HG03066 (cell line): ENCODE measurements around the gene PBLD.
"Not testable (repeated sequence)": the region's sequence is repeated elsewhere in the genome, so short reads cannot be mapped to it uniquely, and the experiment has no call there.

Source experiments
- ATAC-seq: cut with Tn5 transposase; IDR thresholded peaks from one replicate; pipeline ENCODE4 v1.9.1; 2021; ENCODE audit warnings: low read depth; ENCODE audit not compliant: unreplicated experiment

PBLD gene

DNA sequence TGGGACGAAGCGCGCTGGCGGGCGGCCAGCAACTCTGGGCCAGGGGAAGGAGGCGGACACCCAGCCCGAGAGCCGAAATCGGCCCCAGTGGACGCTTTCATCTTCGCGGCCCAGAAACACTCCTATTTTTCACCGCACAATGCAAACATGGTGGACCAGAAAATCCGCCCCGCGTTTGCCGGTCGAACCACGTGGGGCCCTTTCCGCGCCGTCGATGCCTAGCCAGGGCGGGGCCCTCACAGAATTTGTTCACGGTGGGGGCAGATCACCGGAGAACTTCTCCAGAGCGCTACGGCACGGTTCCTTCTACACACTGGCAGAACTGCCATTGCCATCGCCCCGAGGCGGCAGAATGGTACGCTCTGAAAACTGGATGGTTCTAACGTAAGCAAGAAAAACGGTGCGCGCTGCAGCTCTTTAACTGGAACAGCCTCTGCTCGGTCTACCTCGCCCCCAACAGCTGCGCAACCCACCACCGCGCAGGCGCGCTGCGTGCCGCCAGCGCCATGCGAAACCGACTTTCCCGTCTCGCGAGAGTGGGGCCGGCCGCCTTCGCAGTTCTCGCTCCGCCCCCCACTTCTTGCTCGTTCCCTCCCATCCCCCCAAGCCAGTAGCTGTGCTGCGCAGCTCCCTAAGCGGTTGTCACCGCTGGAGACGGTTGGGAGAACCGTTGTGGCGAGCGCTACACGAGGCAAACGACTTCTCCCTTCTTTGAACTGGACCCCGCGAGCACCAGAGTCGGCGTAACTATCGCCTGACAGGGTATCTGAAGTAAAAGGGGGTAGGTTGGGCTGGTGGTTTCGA, 1.1 kb downstream of the PBLD start, which contains the start of gene HNRNPH3:
Gene HNRNPH3, plus strand, starts transcription at position 610 of the 804 bp plus-strand sequence. CDS start 5,158 bp downstream, outside the sequence.
- peak; percentile 76 for ATAC-seq

DNA sequence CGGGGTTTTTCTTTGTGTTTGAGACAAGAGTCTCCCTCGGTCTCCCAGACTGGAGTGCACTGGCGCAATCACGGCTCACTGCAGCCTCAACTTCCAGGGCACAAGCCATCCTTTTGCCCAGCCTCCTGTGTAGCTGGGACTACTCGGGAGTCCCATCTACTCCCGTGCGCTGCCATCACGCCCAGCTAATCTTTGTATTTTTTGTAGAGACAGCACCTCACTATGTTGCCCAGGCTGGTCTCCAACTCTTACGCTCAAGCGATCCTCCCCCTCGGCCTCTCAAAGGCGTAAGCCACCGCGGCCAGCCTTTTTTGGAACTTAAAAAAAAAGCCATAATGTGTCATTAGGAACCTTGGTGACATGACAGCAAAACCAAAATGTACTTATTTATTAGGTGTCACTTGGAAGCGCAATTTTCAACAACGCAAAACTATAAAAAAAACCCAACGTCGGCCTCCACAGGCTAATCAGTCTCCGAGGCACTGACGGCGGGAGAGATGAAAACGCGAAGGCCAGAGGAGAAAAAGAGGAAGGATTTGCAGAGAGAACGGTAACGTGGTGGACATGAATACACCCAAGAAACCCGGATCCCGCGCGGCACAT, 1.8 kb downstream of the PBLD start:
- no peak for ATAC-seq

DNA sequence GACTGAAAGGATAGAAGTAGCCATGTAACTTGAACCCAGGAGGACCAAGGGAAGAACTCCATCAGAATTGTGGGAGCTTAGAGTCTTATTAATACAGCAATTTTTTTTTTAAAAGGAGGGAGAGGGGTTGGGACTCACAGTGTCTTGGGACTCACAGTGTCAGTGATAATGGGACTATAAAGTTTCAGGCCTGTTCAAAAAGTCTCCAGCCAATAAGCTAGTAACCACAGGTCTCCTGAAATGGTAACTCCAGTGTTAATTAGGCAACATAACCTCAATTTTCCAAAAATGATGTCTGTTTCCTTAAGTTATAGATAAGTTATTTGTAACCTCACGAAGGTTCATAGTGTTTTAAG, 3.2 kb downstream of the PBLD start:
- ATAC-seq: no peak

DNA sequence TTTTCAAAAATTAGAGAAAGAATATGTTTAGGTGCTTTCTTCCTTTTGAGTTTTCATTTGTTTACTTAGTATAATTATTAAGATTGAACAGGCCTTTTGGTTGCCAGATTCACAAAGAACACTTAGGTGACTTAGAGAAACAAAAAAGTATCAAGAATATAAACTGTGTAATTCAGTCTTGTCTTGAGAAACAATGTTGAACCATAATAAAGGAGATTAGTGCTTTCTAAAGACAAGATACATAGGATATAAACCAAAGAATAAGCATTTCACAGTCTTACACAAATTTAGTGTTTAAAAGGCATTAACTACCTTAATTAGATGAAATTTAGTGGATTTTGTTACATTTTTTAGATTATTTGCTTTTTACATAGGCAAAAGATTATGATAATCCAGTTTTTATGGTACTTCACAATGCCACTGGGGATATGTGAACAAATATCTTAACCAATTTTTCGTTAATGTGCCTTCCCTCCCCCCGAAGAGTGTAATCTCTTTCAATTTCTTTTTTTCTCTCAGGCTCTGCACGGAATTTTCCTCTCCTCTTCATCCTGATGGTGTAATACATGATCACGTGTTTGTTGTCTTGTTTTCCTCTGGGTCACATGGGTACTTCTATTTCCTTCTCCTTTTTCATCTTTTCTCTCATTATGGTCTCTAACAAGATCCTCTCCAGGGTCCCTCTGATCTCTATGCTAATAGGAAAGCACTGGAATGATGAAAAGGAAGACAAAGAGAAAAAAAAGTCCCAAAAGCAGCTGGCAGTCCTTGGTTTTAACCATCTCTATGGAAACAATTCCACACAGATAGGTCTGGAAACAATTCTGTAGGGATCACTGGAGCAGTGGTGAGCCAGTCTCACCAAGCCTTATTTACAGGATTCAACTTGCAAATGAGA, 4.6 kb downstream of the PBLD start:
- ATAC-seq: no peak

DNA sequence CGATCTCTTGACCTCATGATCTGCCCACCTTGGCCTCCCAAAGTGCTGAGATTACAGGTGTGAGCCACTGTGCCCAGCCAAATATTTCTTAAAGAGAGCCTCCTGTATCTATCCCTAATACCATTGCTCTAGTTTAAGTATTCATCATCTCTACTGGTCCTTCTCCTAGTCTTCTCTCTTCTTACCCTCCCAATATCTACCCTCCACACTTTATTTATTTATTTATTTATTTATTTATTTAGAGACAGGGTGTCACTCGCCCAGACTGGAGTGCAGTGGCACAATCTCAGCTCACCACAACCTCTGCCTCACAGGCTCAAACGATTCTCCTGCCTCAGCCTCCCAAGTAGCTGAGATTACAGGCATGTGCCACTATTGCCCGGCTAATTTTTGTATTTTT, 8.3 kb downstream of the PBLD start:
- not testable (repeated sequence) for ATAC-seq

DNA sequence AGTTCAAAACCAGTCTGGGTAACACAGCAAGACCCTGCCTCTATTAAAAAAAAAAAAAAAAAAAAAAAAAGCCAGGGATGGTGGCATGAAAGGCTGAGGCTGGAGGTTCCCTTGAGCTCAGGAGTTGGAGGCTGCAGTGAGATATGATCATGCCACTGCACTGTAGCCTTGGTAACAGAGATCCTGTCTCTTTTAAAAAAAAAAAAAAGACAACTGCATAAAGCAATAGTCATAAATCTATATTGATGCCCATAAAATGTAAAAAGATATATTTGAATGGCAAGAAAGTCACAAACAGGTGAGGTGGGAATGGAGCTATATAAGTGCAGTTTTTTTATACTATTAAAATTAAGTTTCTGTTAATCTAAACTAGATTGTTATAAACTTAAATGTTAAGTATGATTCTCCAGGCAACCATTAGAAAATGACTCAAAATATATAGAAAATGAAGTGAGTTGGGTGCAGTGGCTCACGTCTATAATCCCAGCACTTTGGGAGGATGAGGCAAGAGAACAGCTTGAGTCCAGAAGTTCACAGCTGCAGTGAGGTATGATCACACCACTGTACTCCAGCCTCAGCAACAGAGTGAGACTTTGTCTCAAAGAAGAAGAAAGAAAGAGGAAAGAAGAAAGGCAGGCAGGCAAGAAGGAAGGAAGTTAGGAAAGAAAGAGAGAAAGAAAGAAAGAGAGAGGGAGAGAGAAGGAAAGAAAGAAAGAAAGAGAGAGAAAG, 14.2 kb downstream of the PBLD start:
- no peak for ATAC-seq

DNA sequence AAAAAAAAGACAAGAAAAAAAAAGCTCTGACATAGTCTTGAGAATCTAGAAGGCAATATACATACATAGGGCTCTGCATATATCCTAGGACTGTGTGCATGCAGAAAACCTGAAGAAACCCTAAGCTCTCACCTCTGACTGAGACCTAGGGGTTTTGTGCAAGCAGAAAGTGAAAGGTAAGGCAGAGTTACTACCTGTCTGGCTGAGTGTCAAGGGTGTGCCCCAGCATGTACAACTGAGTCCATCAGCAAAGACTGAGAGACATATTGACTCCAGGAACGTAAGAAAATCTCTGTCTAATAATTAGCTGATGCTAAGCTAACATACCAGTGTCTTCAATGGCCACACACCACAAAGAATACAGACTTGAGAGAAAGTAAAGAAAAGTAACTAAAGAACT, 17.1 kb downstream of the PBLD start:
- no peak for ATAC-seq

DNA sequence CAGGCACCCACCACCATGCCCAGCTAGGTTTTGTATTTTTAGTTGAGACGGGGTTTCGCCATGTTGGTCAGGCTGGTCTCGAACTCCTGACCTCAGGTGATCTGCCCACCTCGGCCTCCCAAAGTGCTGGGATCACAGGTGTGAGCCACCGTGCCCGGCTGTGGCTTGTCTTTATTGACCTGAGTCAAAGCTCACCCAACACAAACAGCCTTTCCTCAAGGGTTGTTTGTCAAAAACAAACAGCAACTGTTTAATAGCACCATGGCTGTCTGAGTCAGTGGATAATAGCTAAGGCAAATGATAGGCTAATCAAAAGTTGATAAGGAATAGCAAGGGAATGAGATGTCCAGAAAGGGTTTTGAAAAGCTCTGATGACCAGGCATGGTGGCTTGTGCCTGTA, 17.8 kb downstream of the PBLD start:
- ATAC-seq: not testable (repeated sequence)

DNA sequence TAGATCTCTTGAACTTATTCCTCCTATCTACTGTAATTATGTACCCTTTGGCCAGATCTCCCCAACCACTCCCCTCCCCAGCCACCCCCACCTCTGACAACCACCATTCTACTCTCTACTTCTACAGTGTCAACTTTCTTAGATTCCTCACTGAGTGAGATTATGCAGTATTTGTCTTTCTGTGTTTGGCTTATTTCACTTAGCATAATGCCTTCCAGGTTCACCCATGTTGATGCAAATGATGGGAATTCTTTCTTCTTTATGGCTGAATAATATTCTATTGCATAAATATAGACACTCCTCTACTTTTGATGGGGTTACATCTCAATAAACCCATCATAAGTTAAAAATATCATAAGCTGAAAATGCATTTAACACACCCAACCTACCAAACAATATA, 22.2 kb downstream of the PBLD start:
- ATAC-seq: no peak

DNA sequence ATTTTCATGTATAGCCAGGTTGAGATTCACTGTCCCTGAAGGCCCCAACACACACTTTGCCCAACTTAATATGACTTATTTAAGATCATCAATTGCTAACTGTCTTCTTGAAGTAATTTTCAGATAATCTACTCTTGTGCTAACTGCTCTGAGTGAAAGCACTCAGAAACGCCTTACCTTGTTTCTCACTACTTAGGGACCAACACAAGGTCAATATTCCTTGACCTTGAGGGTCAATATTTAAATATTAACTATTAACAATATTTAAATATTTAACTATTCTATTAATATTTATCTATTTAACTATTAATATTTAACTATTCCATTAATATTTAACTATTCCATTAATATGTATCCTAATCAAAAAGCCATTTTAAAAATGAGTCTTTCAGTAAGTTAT, 26.9 kb downstream of the PBLD start:
- no peak for ATAC-seq

DNA sequence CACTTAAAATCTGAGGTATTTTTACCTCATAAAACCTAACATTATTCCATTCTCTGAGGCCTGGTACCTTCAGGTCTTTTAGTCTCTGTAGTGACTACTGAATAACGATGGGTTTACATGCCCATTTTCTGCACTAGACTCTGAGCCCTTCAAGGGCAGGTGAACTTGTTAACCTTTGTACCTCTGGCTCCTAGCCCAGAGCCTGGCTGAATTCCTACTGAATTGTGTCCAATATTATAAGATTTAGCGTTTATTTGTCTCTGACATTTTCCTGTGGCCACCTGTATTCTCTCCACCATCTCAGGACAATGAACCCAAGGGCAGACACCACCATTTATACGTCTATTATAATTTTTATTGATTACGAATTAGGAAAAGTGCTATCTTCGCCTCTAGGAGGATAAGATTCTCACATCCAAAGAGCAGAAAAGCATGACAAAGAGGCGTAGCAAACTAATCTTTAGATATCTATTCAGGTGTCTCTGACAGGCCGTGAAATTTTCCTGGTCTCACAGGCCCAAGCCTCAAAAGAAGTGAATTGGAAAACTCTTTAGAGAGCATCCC, 28.8 kb downstream of the PBLD start:
- no peak for ATAC-seq

DNA sequence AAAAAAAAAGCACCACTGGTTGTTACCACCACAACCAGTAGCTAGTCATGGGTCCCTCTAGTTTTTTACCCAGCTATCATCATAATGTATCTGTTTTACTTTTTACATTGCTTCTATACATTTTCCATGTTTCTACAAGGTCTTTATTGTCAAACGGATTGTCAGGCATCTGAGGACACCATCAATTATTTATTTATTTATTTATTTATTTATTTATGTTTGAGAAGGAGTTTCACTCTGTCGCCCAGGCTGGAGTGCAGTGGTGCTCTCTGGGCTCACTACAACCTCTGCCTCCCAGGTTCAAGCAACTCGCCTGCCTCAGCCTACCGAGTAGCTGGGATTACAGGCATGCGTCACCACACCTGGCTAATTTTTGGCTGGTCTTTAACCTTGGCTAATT, 29.9 kb downstream of the PBLD start:
- no peak for ATAC-seq

DNA sequence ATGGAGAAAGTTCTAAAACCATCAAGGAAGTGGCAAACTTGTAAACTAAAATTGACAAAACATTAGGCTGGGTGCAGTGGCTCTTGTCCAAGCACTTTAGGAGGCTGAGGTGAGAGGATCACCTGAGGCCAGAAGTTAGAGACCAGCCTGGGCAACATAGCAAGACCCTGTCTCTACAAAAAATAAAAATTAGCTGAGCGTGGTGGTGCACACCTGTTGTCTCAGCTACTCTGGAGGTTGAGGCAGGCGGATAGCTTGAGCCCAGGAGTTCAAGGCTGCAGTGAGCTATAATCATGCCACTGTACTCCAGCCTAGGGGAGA, 30.3 kb downstream of the PBLD start:
- no peak for ATAC-seq

DNA sequence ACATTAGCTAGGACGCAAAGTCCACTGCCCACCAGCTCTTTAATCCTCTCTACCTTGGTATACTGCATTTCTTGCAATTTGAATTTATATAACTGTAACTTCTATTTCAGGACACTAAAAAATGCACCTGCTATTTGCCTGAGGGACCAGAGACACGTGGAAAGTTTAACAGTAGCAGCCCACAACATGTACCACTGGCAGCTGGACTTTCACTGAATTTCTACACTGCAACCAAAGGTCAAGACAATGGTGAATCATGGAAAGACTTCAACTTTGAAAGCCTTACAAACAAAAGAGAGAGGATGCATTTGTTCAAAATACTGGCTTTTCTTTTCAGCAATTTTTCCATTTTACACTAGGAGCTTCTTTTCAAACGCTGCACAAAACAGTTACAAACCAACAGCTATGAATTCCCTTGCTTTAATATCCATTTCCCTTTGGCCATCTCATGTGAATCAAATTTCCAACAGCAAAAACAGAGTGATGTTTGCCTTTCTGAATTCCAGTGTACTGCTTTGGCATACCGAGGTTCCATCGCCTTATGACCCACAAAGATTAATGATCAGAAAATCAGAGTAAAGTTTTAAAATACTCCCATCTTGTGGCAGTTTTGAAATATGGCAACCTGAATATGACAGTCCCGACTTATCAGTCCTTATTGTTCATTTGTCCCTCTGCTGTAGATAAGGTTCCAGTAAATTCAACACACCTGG, 30.8 kb downstream of the PBLD start:
- no peak for ATAC-seq

DNA sequence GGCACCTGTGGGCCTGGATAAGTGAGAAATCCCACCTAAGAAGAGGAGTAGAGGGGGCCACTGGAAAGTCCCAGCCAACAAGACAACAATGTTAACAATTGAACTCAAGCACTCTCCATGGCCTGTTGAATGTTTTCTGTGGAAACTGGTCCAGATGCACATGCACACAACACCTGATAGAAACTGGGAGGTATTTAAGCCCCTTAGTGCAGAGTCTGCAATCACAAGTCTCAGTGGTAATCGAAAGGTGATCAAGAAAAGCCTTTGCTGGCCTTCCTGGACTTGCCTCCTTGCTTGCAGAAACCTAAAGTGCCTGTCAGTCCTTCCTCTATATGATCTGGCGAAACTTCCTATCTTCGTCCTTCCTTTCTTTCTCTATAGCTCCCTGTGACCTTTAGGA, 31.4 kb downstream of the PBLD start:
- no peak for ATAC-seq

DNA sequence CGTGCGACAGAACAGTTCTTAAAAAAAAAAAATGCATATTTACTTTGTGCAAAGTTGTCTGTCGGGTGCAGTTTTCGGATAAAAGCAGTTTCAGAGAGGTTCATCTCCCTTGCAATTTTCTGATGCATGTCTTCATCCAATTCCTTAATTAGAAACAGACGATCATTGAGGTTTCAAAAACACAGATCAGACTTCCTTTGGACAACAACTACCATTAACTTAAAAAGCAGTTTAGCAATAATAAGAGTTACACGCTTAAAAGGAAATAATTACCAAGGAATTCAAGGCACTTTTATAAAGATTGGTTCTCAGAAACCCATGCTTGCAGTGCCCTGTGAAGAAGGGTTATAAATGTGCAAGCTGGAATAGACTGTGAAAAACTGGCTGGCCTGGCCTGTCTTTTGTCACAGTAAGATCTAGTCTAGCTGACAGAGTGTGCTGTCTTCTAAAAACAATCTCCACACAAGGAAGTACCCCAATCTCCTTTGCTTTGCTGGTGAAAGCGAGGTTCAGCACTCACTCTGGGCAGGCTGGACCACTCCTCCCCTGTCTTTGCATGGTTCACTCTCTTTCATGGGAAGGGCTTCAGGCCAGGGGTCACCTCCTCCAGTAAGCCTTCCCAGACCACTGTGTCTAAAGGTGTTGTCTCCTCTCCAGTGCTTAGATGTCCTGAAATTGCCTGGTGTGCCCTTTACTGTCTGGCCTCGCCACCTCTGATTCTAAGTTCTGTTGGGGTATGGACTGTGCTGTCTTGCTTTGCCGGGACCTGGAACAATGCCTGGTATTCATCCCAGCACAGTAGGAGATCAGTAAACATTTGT, 35.7 kb downstream of the PBLD start:
- ATAC-seq: no peak

DNA sequence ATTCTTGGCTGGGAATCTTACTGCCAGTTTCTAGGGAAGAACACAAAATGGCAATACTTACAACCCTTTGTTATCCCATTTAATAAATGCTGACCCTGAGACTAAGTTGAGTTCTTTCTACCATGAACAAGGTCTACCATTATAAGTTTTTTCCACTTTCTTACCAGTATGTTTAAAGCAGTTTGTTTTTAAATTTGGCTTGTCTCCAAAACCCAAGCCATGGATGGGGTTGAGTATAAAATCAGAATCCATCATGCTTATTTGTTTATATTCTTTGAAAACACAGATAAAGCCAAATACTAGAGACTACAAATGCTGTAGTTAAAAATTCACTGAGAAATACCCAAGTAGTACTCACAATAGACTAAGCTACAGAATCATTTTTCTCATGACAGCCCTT, 42.0 kb downstream of the PBLD start:
- no peak for ATAC-seq

DNA sequence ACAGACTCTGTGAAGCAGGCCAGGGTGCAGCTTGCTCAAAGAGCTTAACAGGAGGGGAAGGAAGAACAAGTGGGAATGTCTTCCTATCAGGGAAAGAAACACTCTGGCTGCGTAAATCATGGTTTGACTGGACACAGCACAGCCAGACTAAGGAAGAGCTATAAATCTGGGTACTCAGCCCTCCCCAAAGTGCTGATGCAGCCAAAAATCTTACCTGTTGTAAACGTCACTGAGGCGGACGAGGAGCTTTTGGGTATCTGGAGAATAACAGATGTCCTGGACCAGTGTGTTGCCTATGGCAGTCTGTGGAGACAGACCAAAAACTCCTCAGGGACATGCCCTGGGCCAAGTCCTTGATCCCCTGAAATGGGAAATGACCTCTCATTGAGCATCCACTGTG, 44.0 kb downstream of the PBLD start:
- no peak for ATAC-seq
